GM19238 (cell line): ENCODE results near the gene SREBF1.

Experiments used
- DNase-seq: peaks from one replicate; pipeline ENCODE4 v3.0.0; 2011; ENCODE audit warnings: low spot score; ENCODE audit not compliant: insufficient read length

SREBF1 gene

DNA sequence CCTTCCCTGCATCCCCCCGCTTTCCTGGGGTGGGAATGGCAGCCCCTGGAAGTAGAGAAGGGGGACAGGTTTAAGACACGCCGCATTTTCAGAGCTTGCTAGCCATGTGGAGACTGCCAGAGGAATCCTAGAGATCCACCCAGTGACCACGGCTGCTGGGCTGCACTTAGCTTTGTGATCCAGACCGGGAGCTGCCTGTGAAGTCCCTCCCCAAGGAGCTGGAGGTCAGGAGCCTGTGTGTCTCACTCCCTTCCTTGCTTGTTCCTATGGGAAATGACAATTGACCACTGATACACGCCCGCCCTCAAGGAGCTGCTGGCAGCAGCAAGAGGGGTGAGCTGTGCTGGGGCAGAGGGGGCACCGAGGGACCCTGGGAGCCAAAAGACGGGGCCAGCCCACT, 73.7 kb downstream of the SREBF1 start:
- DNase-seq, result no peak

DNA sequence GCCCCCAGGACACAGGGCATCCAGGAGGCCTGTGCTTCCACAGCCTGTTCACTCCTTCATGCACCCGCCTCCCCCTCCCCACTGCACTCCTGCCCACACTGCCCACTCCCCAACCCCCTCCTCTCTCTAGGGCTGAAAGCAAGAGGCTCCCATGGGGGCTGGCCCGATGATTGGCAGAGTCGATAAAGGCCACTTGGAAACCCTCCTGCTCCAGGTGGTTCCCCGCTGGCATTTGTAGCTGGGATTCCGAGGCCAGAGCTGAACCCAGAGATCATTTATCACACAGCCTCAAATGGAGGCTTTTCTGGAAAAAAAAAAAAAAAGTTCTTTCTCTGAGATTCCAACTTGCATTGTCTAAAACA, 74.1 kb downstream of the SREBF1 start:
- no peak for DNase-seq
